GM13976 (cell line): ENCODE results near the gene TRAF2.

Experiments
- DNase-seq: peaks from one replicate; pipeline ENCODE4 v3.0.0; 2012; ENCODE audit warnings: low spot score
- in situ Hi-C: fragments of 300-500 bp; cut with MboI; formaldehyde crosslinking; loops from one replicate; pipeline ENCODE4 v1.12.0; 2022; ENCODE audit warnings: low sequenced_read_pairs, mixed read lengths, inconsistent platforms; ENCODE audit not compliant: unreplicated experiment
- TF ChIP-seq, protein P1 (sequence below): IDR thresholded peaks from 2 replicates; pipeline ENCODE4 v1.5.1; 2012; ENCODE audit warnings: borderline replicate concordance, mild to moderate bottlenecking; ENCODE audit not compliant: insufficient read depth; ENCODE audit errors: extremely low read depth, missing control alignments, control extremely low read depth

Gene TRAF2

DNA sequence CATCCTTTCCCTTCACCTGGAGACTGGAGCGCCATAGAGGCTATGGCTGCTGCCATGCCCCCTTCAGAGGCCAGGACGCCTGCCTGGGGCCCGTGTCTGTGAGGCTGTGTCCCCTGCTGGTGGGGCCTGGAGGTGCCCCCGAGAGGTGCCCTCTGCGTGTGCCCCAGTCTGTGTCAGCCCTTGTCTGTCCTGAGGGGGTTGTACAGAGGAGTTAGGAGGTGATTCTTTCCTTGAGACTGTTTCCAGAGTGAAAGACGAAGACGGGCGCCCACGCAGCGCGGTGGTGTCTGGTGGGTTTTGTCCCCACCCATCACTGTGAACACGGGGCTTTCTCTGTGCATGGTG, 24.6 kb downstream of the TRAF2 start:
- TF ChIP-seq, protein P1, sequence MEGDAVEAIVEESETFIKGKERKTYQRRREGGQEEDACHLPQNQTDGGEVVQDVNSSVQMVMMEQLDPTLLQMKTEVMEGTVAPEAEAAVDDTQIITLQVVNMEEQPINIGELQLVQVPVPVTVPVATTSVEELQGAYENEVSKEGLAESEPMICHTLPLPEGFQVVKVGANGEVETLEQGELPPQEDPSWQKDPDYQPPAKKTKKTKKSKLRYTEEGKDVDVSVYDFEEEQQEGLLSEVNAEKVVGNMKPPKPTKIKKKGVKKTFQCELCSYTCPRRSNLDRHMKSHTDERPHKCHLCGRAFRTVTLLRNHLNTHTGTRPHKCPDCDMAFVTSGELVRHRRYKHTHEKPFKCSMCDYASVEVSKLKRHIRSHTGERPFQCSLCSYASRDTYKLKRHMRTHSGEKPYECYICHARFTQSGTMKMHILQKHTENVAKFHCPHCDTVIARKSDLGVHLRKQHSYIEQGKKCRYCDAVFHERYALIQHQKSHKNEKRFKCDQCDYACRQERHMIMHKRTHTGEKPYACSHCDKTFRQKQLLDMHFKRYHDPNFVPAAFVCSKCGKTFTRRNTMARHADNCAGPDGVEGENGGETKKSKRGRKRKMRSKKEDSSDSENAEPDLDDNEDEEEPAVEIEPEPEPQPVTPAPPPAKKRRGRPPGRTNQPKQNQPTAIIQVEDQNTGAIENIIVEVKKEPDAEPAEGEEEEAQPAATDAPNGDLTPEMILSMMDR = no peak
- DNase-seq = no peak
- in situ Hi-C loops = no loop called here

DNA sequence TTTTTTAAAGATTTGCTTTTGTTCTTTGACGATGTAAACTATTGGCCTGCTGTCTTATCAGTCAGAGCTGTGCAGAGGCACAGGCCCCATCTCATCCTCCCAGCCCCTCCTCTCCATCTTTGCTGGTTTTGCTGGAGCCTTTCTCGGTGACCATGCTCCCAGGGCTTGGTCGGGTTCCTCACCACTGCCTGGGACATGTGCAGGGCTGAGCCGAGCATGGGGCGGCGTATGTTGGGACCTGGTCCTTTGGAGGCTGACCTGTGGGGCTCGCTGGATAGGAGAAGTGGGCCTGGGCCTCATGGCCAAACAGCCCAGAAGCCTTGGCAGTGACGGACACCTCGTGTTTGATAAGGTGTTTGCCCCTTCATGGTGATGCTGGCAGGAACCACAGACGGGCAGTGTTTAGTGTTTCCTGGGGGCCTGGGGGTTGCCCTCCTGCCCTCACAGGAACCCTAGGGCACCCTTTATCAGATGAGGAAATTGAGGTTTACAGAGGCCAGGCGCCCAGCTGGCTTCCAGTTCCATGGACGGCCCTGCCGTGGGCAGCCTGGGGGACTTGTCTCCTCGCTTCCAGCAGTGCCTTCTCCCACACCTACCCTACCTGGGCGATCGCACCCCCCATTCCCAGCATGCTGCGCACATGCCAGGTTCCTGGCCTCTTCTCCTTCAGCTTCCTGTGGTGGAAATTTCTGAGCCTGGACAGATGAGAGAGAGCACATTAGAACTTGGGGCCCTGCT, 27.6 kb downstream of the TRAF2 start:
- TF ChIP-seq, protein P1 = no peak
- no peak for DNase-seq
- in situ Hi-C loops = no loop called here

DNA sequence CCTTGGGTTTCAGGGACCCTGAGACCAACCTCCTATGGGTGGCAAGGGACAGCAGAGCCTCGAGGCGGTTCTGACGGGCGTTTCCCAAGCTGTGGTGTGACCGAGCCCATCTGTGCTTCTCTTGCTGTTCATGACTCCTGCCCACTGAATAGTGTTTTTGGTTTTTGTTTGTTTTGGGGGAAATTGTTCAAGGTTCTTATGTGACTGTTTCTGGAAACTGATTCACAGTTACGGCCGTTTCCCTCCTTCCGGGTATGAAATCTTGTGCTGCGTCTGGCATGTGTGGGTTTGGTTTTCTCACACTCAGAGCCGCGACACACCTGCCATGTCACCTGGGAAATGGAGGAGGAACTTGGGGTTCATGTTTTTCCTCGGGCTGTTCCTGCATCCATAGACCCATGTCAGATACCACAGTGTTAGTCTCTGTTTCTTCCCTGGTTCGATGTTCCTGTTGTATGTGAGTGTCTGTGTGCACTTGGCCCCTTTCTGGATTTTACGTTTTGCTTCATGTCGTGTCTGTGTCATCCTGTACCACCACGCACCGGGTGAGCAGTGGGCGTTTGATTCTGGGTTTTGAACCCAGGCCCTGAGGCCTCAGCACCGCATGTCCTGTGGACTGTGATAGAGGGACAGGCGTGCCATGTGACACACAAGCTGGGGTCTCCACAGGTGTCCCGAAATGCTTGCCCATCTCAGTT, 29.5 kb downstream of the TRAF2 start:
- no peak for DNase-seq
- TF ChIP-seq, protein P1 = no peak
- in situ Hi-C loops = no loop called here

DNA sequence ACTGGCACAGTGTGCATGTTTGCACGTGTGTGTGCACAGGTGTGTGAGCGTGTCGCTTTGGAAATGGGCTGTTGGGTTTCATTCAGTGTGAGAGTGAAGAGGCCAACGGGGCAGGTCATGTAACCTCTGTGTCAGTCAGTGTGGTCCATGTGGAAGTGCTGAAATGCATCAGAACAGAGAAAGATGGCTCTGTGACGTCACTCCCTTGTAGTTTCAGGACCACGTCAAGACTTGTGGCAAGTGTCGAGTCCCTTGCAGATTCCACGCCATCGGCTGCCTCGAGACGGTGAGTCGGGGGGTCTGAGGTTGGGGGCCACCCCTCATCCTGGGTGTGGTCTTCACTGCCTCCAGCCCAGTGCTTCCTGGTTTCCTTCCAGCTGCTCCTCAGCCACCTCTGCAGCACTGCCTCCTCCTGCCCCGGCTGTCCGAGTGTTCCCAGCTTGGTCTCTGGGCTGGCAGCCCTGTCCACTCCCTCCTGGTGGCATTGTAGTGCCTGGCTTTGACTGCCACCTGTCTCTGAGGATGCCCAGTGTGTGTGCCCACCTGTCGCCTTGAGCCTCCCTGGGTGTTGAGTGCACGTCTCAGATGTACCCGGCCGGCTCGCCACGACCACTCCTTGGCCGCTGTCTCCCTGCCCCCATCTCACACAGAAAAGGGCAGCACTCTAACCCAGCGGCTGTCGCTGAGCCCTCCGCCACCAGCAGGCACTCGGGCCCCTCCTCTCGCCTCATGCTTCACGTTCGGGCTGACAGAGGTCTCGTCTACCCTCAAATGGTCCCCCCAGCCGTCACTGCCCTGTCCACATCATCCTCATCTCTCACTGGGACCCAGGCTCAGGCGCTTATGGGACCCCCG, 30.2 kb downstream of the TRAF2 start:
- in situ Hi-C loops = no loop called here
- DNase-seq = no peak
- TF ChIP-seq, protein P1 = no peak

DNA sequence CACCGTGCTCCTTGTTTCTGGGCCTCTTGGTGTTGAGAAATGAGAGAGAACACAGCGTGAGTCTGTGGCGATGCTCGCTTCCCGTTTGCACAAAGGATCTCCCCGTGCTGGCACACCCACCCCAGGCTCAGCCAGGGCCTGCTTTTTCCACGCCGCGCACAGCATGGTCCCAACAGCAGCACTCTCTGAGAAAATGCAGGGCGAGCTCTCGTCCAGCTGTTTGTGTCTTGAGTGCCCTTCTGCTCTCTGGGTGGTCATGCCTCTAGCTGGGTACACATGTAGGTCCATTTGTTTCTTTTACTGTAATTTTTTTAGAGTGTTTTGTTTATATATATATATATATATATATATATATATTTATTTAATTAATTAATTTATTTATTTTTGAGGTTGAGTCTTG, 31.6 kb downstream of the TRAF2 start:
- no peak for DNase-seq
- in situ Hi-C loops = no loop called here
- TF ChIP-seq, protein P1 = no peak

DNA sequence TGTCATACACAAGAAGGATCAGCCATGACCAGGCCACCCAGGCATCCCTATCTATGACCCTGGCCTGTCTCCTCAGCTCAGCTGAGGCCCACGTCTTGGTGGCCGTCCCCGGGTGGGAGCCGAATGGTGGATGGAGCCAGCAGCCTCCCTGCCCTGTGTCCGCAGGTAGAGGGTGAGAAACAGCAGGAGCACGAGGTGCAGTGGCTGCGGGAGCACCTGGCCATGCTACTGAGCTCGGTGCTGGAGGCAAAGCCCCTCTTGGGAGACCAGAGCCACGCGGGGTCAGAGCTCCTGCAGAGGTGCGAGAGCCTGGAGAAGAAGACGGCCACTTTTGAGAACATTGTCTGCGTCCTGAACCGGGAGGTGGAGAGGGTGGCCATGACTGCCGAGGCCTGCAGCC, 33.8 kb downstream of the TRAF2 start:
- in situ Hi-C loops = no loop called here
- DNase-seq = no peak
- TF ChIP-seq, protein P1 = no peak
